HS-27A (cell line): ENCODE data around the gene OSBPL8.

Experiments
- DNase-seq: peaks from one replicate; pipeline ENCODE4 v3.0.0-alpha.2; 2012; ENCODE audit warnings: low read depth, missing footprints

The OSBPL8 gene

DNA sequence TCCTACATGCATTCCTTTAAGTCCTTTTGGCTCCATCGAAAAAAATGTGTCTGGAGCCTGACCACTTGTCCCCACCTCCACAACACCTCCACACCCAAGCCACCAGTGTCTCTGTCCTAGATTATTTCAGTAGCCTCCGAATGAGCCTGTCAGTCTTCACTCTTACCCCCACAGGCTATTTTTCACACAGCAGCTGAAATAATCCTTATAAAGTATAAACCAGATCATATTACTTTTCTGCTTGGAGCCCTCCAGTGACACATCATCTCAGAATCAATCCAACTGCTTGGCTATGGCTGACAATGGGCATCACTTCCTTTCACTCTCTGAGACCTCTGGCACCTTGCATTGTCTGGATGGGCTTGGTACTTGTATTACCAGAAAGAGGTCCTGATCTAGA lies 256.2 kb downstream of the OSBPL8 start:
- no peak for DNase-seq
